H1 (cell line): ENCODE measurements around the gene HLA-G. TPM values are rescaled to one million over a fixed set of nuclear protein-coding genes. Genes with fewer than 3 reads are reported as not detected.

Experiments used
- ASH2L ChIP-seq: fragments of 200-600, 300-600 bp; sonication (generic); IDR thresholded peaks from one replicate; pipeline ENCODE4 v1.7.1; 2017; ENCODE audit warnings: low read length
- JUN ChIP-seq: IDR thresholded peaks from 2 replicates; pipeline ENCODE4 v1.6.1; 2011; ENCODE audit warnings: low read depth, mild to moderate bottlenecking, improper control_type of control experiment, low read length
- NRF1 ChIP-seq: IDR thresholded peaks from 2 replicates; pipeline ENCODE4 v1.6.1; 2011; ENCODE audit warnings: mild to moderate bottlenecking, low read depth, low read length, improper control_type of control experiment
- RBBP5 ChIP-seq: IDR thresholded peaks from 2 replicates; pipeline ENCODE4 v1.7.1; 2012; ENCODE audit warnings: low read depth, mild to moderate bottlenecking, inconsistent platforms, low read length, moderate library complexity, borderline replicate concordance
- SP1 ChIP-seq: IDR thresholded peaks from 2 replicates; pipeline ENCODE4 v1.6.1; 2011; ENCODE audit warnings: low read depth, low read length
- TCF12 ChIP-seq: IDR thresholded peaks from 2 replicates; pipeline ENCODE4 v1.6.1; 2011; ENCODE audit warnings: low read depth, mild to moderate bottlenecking, low read length
- polyA plus RNA-seq, 7 experiments: library from polyadenylated mRNA; depleted of rRNA in 3 of 7; stranded (reverse) in 5 of 7; unstranded in 2 of 7; fragments of >200 nt in 5 of 7; fragments of 200-250 nt in 2 of 7; gene quantifications; 1 replicate in 5 of 7; 2 replicates in 1 of 7; 4 replicates in 1 of 7; pipeline versions ENCODE4 v1.2.1 to v1.2.3, GENCODE V29; 2011 to 2013; ENCODE audit warnings: missing spikeins in 2 of 7, mixed read lengths in 2 of 7
- total RNA-seq: library from RNA; stranded (reverse); fragmentation: NEBNext Ultra II Directional; extraction: Animal tissue kit (Norgen Biotek cat#: 25700); gene quantifications from 2 replicates; pipeline ENCODE4 v1.2.1, GENCODE V29; 2021
- TF ChIP-seq, protein P1 (sequence below): IDR thresholded peaks from 2 replicates; pipeline ENCODE4 v1.6.1; 2011; ENCODE audit warnings: low read depth, mild to moderate bottlenecking, low read length; ENCODE audit not compliant: insufficient read depth

HLA-G gene
- total and polyA plus RNA-seq, 2 of the 8 experiments (the other 6 are each of a cell fraction or from before 2014, with no cell fraction given), result 3.2 to 4.8 TPM

GRCh38 chr6:29811377-29811776, 16.2 kb upstream of the HLA-G start (continued):
- no peak for TF ChIP-seq ASH2L
- TF ChIP-seq, protein P1, sequence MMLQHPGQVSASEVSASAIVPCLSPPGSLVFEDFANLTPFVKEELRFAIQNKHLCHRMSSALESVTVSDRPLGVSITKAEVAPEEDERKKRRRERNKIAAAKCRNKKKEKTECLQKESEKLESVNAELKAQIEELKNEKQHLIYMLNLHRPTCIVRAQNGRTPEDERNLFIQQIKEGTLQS, result no peak
- no peak for TF ChIP-seq TCF12
- no peak for TF ChIP-seq RBBP5
- no peak for TF ChIP-seq SP1
- TF ChIP-seq JUN, result no peak
- no peak for TF ChIP-seq NRF1
